Measurements from ENCODE around the gene ABHD8.

ABHD8 gene

GRCh38 chr19:17325881-17326594 lies 22.8 kb upstream of the ABHD8 start:
- Histone ChIP-seq H3K4me1 (ENCODE audit: control insufficient read depth in 1 of 2, insufficient read depth in 2 of 2, low read length in 2 of 2) (peaks cover 16 to 20% of the 10 kb centered on the region in 2 experiments), H4K12ac (ENCODE audit: low read depth, low read length) (no peak overlapping the region), H3K4ac (ENCODE audit: low read depth, low read length) (no peak overlapping the region), H2AFZ (ENCODE audit: insufficient read depth, low read length, poor library complexity) (no peak overlapping the region), H2BK120ac (ENCODE audit: insufficient read depth, low read length, poor library complexity) (no peak overlapping the region), H2BK5ac (ENCODE audit: low read depth, low read length, poor library complexity) (no peak overlapping the region), H4K8ac (ENCODE audit: low read depth, low read length) (no peak overlapping the region), H3K79me1 (ENCODE audit: low read length) (peaks cover 4% of the 10 kb centered on the region), H3K4me2 (ENCODE audit: low read length) (no peak overlapping the region), H3K14ac (ENCODE audit: low read length) (no peak overlapping the region), H3K27ac (ENCODE audit: low read depth, low read length) (peak overlapping the region; percentile 15), H3K18ac (ENCODE audit: low read length) (no peak overlapping the region), H4K91ac (ENCODE audit: low read depth, low read length) (no peak overlapping the region), H3K23ac (ENCODE audit: low read length) (no peak overlapping the region), H3K27me3 (ENCODE audit: insufficient read depth, low read length) (no peaks in the 10 kb centered on the region), H3K79me2 (ENCODE audit: control insufficient read depth, insufficient read depth, low read length, poor library complexity) (peaks cover 4% of the 10 kb centered on the region), H2AK5ac (ENCODE audit: low read length) (no peak overlapping the region), H3K9me3 (ENCODE audit: insufficient read depth, low read depth, low read length) (peaks cover 2% of the 10 kb centered on the region), H3K36me3 (ENCODE audit: control insufficient read depth in 1 of 2, insufficient read depth in 2 of 2, low read length in 2 of 2) (peaks cover 25 to 39% of the 10 kb centered on the region in 2 experiments), H3K4me3 (ENCODE audit: low read depth, low read length) (no peak overlapping the region), H2BK12ac (ENCODE audit: low read length) (no peak overlapping the region), H3K9ac (ENCODE audit: low read length) (no peak overlapping the region)
- no CpG with 5 or more reads among the region's 17 CpGs for WGBS (ENCODE audit: extremely low coverage, insufficient coverage, insufficient read length)
- DNase-seq, result peak in 1 of 2 donors; percentile 69

- Histone ChIP-seq H3K36me3 (ENCODE audit: control insufficient read depth in 1 of 2, insufficient read depth in 2 of 2, low read length in 2 of 2) (peaks cover 33 to 43% of the 10 kb centered on the region in 2 experiments), H4K12ac (ENCODE audit: low read depth, low read length) (no peak overlapping the region), H3K4ac (ENCODE audit: low read depth, low read length) (no peak overlapping the region), H2AFZ (ENCODE audit: insufficient read depth, low read length, poor library complexity) (no peak overlapping the region), H3K9me3 (ENCODE audit: insufficient read depth, low read depth, low read length) (peaks cover 1% of the 10 kb centered on the region), H3K14ac (ENCODE audit: low read length) (no peak overlapping the region), H3K18ac (ENCODE audit: low read length) (no peak overlapping the region), H3K4me2 (ENCODE audit: low read length) (no peak overlapping the region), H3K79me1 (ENCODE audit: low read length) (peaks cover 4% of the 10 kb centered on the region), H2BK120ac (ENCODE audit: insufficient read depth, low read length, poor library complexity) (no peak overlapping the region), H3K23ac (ENCODE audit: low read length) (no peak overlapping the region), H3K79me2 (ENCODE audit: control insufficient read depth, insufficient read depth, low read length, poor library complexity) (peaks cover 4% of the 10 kb centered on the region), H2BK12ac (ENCODE audit: low read length) (no peak overlapping the region), H2AK5ac (ENCODE audit: low read length) (no peak overlapping the region), H3K4me3 (ENCODE audit: low read depth, low read length) (no peak overlapping the region), H3K9ac (ENCODE audit: low read length) (no peak overlapping the region), H3K27ac (ENCODE audit: low read depth, low read length) (no peak overlapping the region), H3K27me3 (ENCODE audit: insufficient read depth, low read length) (no peaks in the 10 kb centered on the region), H4K8ac (ENCODE audit: low read depth, low read length) (no peak overlapping the region), H3K4me1 (ENCODE audit: control insufficient read depth in 1 of 2, insufficient read depth in 2 of 2, low read length in 2 of 2) (peaks cover 16 to 20% of the 10 kb centered on the region in 2 experiments), H2BK5ac (ENCODE audit: low read depth, low read length, poor library complexity) (no peak overlapping the region), H4K91ac (ENCODE audit: low read depth, low read length) (no peak overlapping the region)
- no CpG with 5 or more reads among the region's 20 CpGs for WGBS (ENCODE audit: extremely low coverage, insufficient coverage, insufficient read length)
- peak in 1 of 2 donors; percentile 62 for DNase-seq
Measured at GRCh38 chr19:17325133-17325532, 21.9 kb upstream of the ABHD8 start.

- no peaks in the 10 kb centered on the region for H3K9me3 ChIP-seq (ENCODE audit: insufficient read depth, low read depth, low read length)
- H3K36me3 ChIP-seq (ENCODE audit: control insufficient read depth in 1 of 2, insufficient read depth in 2 of 2, low read length in 2 of 2), result peaks cover 39 to 45% of the 10 kb centered on the region in 2 experiments
- H2BK5ac ChIP-seq (ENCODE audit: low read depth, low read length, poor library complexity), result no peak overlapping the region
- peaks cover 16 to 20% of the 10 kb centered on the region in 2 experiments for H3K4me1 ChIP-seq (ENCODE audit: control insufficient read depth in 1 of 2, insufficient read depth in 2 of 2, low read length in 2 of 2)
- H3K79me1 ChIP-seq (ENCODE audit: low read length), result peaks cover 4% of the 10 kb centered on the region
- no peak overlapping the region for H4K8ac ChIP-seq (ENCODE audit: low read depth, low read length)
- peaks cover 4% of the 10 kb centered on the region for H3K79me2 ChIP-seq (ENCODE audit: control insufficient read depth, insufficient read depth, low read length, poor library complexity)
- no peak overlapping the region for H2BK120ac ChIP-seq (ENCODE audit: insufficient read depth, low read length, poor library complexity)
- no peak overlapping the region for H4K12ac ChIP-seq (ENCODE audit: low read depth, low read length)
- DNase-seq, result no peak
- no CpG with 5 or more reads among the region's 28 CpGs for WGBS (ENCODE audit: extremely low coverage, insufficient coverage, insufficient read length)
- H3K4me3 ChIP-seq (ENCODE audit: low read depth, low read length), result no peak overlapping the region
- H2AFZ ChIP-seq (ENCODE audit: insufficient read depth, low read length, poor library complexity), result no peak overlapping the region
- H3K18ac ChIP-seq (ENCODE audit: low read length), result no peak overlapping the region
- no peak overlapping the region for H3K27ac ChIP-seq (ENCODE audit: low read depth, low read length)
- no peak overlapping the region for H2BK12ac ChIP-seq (ENCODE audit: low read length)
- no peak overlapping the region for H3K14ac ChIP-seq (ENCODE audit: low read length)
- no peak overlapping the region for H4K91ac ChIP-seq (ENCODE audit: low read depth, low read length)
- H3K4me2 ChIP-seq (ENCODE audit: low read length), result no peak overlapping the region
- H3K23ac ChIP-seq (ENCODE audit: low read length), result no peak overlapping the region
- no peak overlapping the region for H3K4ac ChIP-seq (ENCODE audit: low read depth, low read length)
- H3K9ac ChIP-seq (ENCODE audit: low read length), result no peak overlapping the region
- no peaks in the 10 kb centered on the region for H3K27me3 ChIP-seq (ENCODE audit: insufficient read depth, low read length)
- H2AK5ac ChIP-seq (ENCODE audit: low read length), result no peak overlapping the region
Measured at GRCh38 chr19:17324357-17325114, 21.3 kb upstream of the ABHD8 start.

- no peak overlapping the region for H3K18ac ChIP-seq (ENCODE audit: low read length)
- H3K4me2 ChIP-seq (ENCODE audit: low read length), result no peak overlapping the region
- no peak overlapping the region for H3K9ac ChIP-seq (ENCODE audit: low read length)
- no peak overlapping the region for H3K14ac ChIP-seq (ENCODE audit: low read length)
- H2BK12ac ChIP-seq (ENCODE audit: low read length), result no peak overlapping the region
- H4K8ac ChIP-seq (ENCODE audit: low read depth, low read length), result no peak overlapping the region
- H3K9me3 ChIP-seq (ENCODE audit: insufficient read depth, low read depth, low read length), result no peaks in the 10 kb centered on the region
- H3K79me2 ChIP-seq (ENCODE audit: control insufficient read depth, insufficient read depth, low read length, poor library complexity), result peaks cover 4% of the 10 kb centered on the region
- no peak overlapping the region for H2AFZ ChIP-seq (ENCODE audit: insufficient read depth, low read length, poor library complexity)
- H3K4me1 ChIP-seq (ENCODE audit: control insufficient read depth in 1 of 2, insufficient read depth in 2 of 2, low read length in 2 of 2), result peaks cover 13 to 15% of the 10 kb centered on the region in 2 experiments
- H3K27me3 ChIP-seq (ENCODE audit: insufficient read depth, low read length), result no peaks in the 10 kb centered on the region
- no peak overlapping the region for H2BK120ac ChIP-seq (ENCODE audit: insufficient read depth, low read length, poor library complexity)
- no CpG with 5 or more reads among the region's 7 CpGs for WGBS (ENCODE audit: extremely low coverage, insufficient coverage, insufficient read length)
- no peak overlapping the region for H4K91ac ChIP-seq (ENCODE audit: low read depth, low read length)
- H3K36me3 ChIP-seq (ENCODE audit: control insufficient read depth in 1 of 2, insufficient read depth in 2 of 2, low read length in 2 of 2), result peaks cover 45 to 51% of the 10 kb centered on the region in 2 experiments
- no peak overlapping the region for H3K23ac ChIP-seq (ENCODE audit: low read length)
- H2AK5ac ChIP-seq (ENCODE audit: low read length), result no peak overlapping the region
- no peak overlapping the region for H3K4me3 ChIP-seq (ENCODE audit: low read depth, low read length)
- no peak overlapping the region for H3K4ac ChIP-seq (ENCODE audit: low read depth, low read length)
- DNase-seq, result no peak
- H3K27ac ChIP-seq (ENCODE audit: low read depth, low read length), result no peak overlapping the region
- peaks cover 4% of the 10 kb centered on the region for H3K79me1 ChIP-seq (ENCODE audit: low read length)
- no peak overlapping the region for H4K12ac ChIP-seq (ENCODE audit: low read depth, low read length)
- H2BK5ac ChIP-seq (ENCODE audit: low read depth, low read length, poor library complexity), result no peak overlapping the region
Measured at GRCh38 chr19:17323964-17324332, 20.7 kb upstream of the ABHD8 start.

All from trophoblast cell (in vitro differentiated cells and primary cell).